ENCODE results near the gene NT5C1A. TPM values are rescaled to one million over a fixed set of nuclear protein-coding genes. Genes with fewer than 3 reads are reported as not detected.

Gene NT5C1A
- total RNA-seq, 1 experiment from 2014 or later: not detected

- Histone ChIP-seq H2BK12ac (ENCODE audit: insufficient read length, low read depth, low read length) (no peak overlapping the region), H3K4me2 (ENCODE audit: insufficient read depth, insufficient read length, low read length) (no peak overlapping the region), H3K18ac (ENCODE audit: insufficient read length, low read depth, low read length) (no peak overlapping the region), H2AFZ (ENCODE audit: low read length) (no peak overlapping the region), H3K14ac (ENCODE audit: insufficient read depth, low read length) (no peak overlapping the region), H2BK5ac (ENCODE audit: insufficient read length, low read length) (no peak overlapping the region), H4K5ac (ENCODE audit: insufficient read length, low read depth, low read length) (no peak overlapping the region), H3T11ph (ENCODE audit: low read length) (no peak overlapping the region), H2BK20ac (ENCODE audit: low read depth, low read length, poor library complexity, severe bottlenecking) (no peak overlapping the region), H3K56ac (ENCODE audit: insufficient read length, low read depth, low read length) (no peak overlapping the region), H3K9ac (ENCODE audit: extremely low read depth, insufficient read length, low read length) (no peak overlapping the region), H2BK15ac (ENCODE audit: low read depth, low read length) (no peak overlapping the region), H3K79me1 (ENCODE audit: insufficient read depth, low read depth, low read length, poor library complexity, severe bottlenecking) (no peaks in the 10 kb centered on the region), H3K23ac (ENCODE audit: insufficient read length, low read depth, low read length) (no peak overlapping the region), H4K91ac (ENCODE audit: insufficient read length, low read depth, low read length) (no peak overlapping the region), H2AK5ac (ENCODE audit: insufficient read length, low read length) (no peak overlapping the region), H3K27me3 (ENCODE audit: insufficient read depth, low read length) (no peaks in the 10 kb centered on the region), H3K9me3 (ENCODE audit: control insufficient read depth, low read depth, low read length) (no peaks in the 10 kb centered on the region), H3K23me2 (ENCODE audit: insufficient read length, low read depth, low read length, poor library complexity, severe bottlenecking) (no peaks in the 10 kb centered on the region), H4K8ac (replicated peaks; ENCODE audit: insufficient read length, low read depth, low read length) (no peak overlapping the region), H3K79me2 (ENCODE audit: insufficient read depth, low read length) (no peaks in the 10 kb centered on the region), H3K4me1 (ENCODE audit: insufficient read depth, low read length) (no peaks in the 10 kb centered on the region), H3K27ac (ENCODE audit: insufficient read length, low read depth, low read length) (no peak overlapping the region), H2BK120ac (ENCODE audit: low read depth, low read length, poor library complexity, severe bottlenecking) (no peak overlapping the region), H4K20me1 (ENCODE audit: control insufficient read depth, insufficient read depth, insufficient read length) (no peaks in the 10 kb centered on the region), H3K4ac (ENCODE audit: low read depth, low read length) (no peak overlapping the region)
- Mint-ChIP-seq H3K4me1 (no peaks in the 10 kb centered on the region), H3K4me3 (no peak overlapping the region), H3K9me3 (no peaks in the 10 kb centered on the region), H3K27me3 (ENCODE audit: low read depth) (peaks cover 88% of the 10 kb centered on the region), H3K36me3 (ENCODE audit: insufficient read depth in 1 of 3, low read depth in 3 of 3) (no peaks in the 10 kb centered on the region), H3K27ac (no peak overlapping the region)
- TF ChIP-seq CTCF (conservative IDR thresholded peaks at IDR 0.05): no peak
- no CpG with 5 or more reads among the region's 8 CpGs for WGBS (ENCODE audit: extremely low coverage, insufficient read length, low lambda C conversion rate)
- no peak for DNase-seq
Observed at GRCh38 chr1:39625009-39625408, 46.9 kb downstream of the NT5C1A start.
